Spinal cord (tissue), 10 donors: ENCODE results near the gene CELSR1. TPM values are rescaled to one million over a fixed set of nuclear protein-coding genes. Genes with fewer than 3 reads are reported as not detected.
"Not testable (repeated sequence)": the region's sequence is repeated elsewhere in the genome, so short reads cannot be mapped to it uniquely, and the experiment has no call there.

Experiments
- DNase-seq, 6 donors: peaks; one replicate each; pipeline versions ENCODE4 v3.0.0 to v3.0.0-alpha.2; 2013 to 2015; ENCODE audit warnings: low spot score in 6 of 6, low read depth in 4 of 6
- H3K27ac ChIP-seq: one replicate; pipeline ENCODE4 v1.5.1; 2013; ENCODE audit warnings: low read depth, low read length, control low read depth
- H3K27me3 ChIP-seq: one replicate; pipeline ENCODE4 v1.6.1; 2013; ENCODE audit warnings: low read length; ENCODE audit not compliant: control insufficient read depth, insufficient read depth
- H3K36me3 ChIP-seq: one replicate; pipeline ENCODE4 v1.6.1; 2013; ENCODE audit warnings: low read length; ENCODE audit not compliant: control insufficient read depth, insufficient read depth
- H3K4me1 ChIP-seq: one replicate; pipeline ENCODE4 v1.6.1; 2013; ENCODE audit warnings: low read length; ENCODE audit not compliant: control insufficient read depth, insufficient read depth
- H3K4me3 ChIP-seq: one replicate; pipeline ENCODE4 v1.5.1; 2013; ENCODE audit warnings: low read depth, low read length, control low read depth
- H3K9me3 ChIP-seq: one replicate; pipeline ENCODE4 v1.6.1; 2013; ENCODE audit warnings: low read length; ENCODE audit not compliant: control insufficient read depth, insufficient read depth
- WGBS: methylation state at CpG from one replicate; pipeline ENCODE4 v1.1.5; 2013; ENCODE audit warnings: missing lambda C conversion rate; ENCODE audit not compliant: insufficient coverage; 5-methylcytosine and 5-hydroxymethylcytosine counted together
- polyA plus RNA-seq, 2 donors: library from polyadenylated mRNA; unstranded; fragments of 120-200 nt; gene quantifications; one replicate each; pipeline ENCODE4 v1.2.1, GENCODE V29; 2013; ENCODE audit not compliant: insufficient read length in 2 of 2
- total RNA-seq, 2 donors: library from RNA; depleted of rRNA in 1 of 2; stranded (reverse); fragments of 120-200 nt in 1 of 2; fragments of >200 nt in 1 of 2; gene quantifications; one replicate each; pipeline versions ENCODE4 v1.2.3 to v1.2.4, GENCODE V29; 2013 to 2014
- donor health status: healthy.

CELSR1 gene
- total and polyA plus RNA-seq, 4 donors: 2.9 to 8.2 (median 6.6) TPM

DNA sequence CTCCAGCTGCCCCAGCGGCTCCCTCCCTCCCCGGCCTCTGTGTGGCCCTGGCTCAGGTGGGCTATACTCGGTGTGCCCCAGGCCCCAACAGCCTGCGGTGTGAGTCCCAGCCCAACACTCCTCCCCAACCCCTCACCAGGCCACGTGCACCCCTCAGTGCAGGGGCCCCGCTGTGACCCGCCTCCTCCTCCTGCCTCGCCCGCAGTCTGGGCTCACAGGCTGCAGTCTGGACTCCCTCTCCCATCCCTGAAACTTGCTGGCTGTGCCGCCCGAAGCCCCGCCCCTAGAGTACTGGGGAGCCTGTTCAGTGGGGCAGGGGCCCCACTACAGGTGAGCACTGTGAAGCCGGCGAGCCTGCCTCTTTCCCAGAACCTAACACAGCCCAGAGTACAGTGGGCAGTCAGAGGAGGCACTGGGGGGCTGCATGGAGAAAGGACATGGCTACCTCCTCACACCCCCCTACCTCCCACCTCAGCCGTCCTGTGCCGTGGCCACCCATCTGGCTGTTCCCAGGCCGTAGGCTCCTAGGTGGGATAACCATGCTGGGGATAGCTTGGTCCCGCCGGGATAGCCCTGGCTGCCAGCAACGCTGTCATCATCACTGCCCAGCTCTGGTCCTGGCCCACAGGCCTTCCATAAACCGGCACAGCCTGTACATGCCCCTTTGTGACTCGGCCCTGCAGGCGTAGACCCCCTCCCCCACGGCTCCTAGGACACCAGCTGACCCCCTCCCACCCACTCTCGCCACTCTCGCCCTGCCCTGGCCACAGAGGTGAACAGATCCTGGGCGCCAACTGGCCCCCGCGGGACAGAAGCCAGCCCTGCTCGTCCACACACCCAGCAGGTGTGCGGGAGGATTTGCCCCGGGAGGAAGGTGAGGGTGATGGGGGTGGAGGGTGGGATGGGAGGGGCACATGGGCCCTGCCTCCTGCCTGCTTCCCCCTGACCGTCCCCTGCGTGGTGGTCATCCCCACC is 29.7 kb downstream of the CELSR1 start:
- Histone ChIP-seq H3K27me3 (no peaks in the 10 kb centered on the region), H3K4me3 (no peak overlapping the region), H3K36me3 (peaks cover 5% of the 10 kb centered on the region), H3K27ac (no peak overlapping the region), H3K4me1 (peaks cover 49% of the 10 kb centered on the region), H3K9me3 (no peaks in the 10 kb centered on the region)
- WGBS: 48% methylated on average over 17 of the region's 34 CpGs
- no peak for DNase-seq

DNA sequence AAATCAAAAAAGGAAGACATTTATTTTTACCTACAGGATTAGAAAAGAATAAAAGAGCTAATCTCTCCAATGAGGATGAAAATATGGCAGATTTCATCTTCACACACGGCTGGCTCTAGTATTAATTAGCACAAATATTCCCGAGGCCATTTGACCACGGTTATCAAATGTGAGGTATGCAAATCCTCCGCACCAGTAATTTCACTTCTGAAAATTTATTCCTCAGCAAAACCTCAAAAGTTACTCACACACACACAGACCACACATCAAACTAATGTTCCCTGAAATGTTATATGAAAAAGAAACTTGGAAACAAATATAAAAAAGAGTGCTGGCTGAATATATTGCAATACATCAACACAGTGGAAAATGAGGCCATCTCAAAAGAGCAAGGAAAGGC is 32.8 kb downstream of the CELSR1 start:
- Histone ChIP-seq H3K27ac (no peak overlapping the region), H3K4me3 (no peak overlapping the region), H3K27me3 (no peaks in the 10 kb centered on the region), H3K9me3 (no peaks in the 10 kb centered on the region), H3K4me1 (peaks cover 51% of the 10 kb centered on the region), H3K36me3 (peaks cover 2% of the 10 kb centered on the region)
- peak in 1 of 6 donors; percentile 79 for DNase-seq
- WGBS: 100% methylated on average over 2 of the region's 4 CpGs

GRCh38 chr22:46502440-46503175 is 34.8 kb downstream of the CELSR1 start:
- WGBS: 45% methylated on average over 13 of the region's 17 CpGs
- H3K4me1 ChIP-seq: peaks cover 33% of the 10 kb centered on the region
- H3K27me3 ChIP-seq: no peaks in the 10 kb centered on the region
- no peak for DNase-seq
- H3K27ac ChIP-seq: no peak overlapping the region
- peaks cover 2% of the 10 kb centered on the region for H3K36me3 ChIP-seq
- H3K9me3 ChIP-seq: no peaks in the 10 kb centered on the region
- no peak overlapping the region for H3K4me3 ChIP-seq

DNA sequence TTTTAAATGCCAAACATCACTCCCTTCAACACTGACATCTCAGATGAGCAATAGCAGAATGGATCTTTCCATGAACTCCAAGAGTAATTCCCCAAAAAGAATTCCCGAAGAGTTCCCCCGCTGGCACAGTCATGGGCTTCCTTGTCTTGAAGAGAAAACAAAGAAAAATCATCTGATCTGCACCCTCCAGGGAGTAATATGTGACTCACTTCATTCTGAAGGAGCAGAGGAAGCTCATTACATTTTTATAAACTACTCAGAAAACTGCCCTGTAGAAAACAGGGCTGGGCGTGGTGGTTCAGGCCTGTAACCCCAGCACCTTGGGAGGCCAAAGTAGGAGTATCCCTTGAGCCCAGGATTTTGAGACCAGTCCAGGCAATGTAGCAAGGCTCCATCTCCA is 35.7 kb downstream of the CELSR1 start:
- Histone ChIP-seq H3K9me3 (no peaks in the 10 kb centered on the region), H3K4me1 (peaks cover 27% of the 10 kb centered on the region), H3K4me3 (no peak overlapping the region), H3K36me3 (peaks cover 2% of the 10 kb centered on the region), H3K27me3 (no peaks in the 10 kb centered on the region), H3K27ac (no peak overlapping the region)
- peak in 2 of 6 donors; percentile 36 to 49 for DNase-seq
- WGBS: 67% methylated on average over 1 of the region's 3 CpGs

DNA sequence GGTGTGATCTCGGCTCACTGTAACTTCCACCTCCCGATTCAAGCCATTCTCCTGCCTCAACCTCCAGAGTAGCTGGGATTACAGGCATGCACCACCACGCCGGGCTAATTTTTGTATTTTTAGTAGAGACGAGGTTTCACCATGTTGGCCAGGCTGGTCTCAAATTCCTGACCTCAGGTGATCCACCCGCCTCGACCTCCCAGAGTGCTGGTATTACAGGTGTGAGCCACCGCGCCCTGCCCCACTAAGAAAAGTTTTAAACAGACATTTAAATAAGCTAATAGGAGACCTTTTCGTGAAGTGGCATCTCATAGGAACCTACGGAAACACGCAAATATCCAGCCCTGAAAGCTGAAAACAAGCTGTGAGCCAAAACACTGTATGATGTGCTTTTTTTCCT is 36.2 kb downstream of the CELSR1 start:
- H3K4me1 ChIP-seq: peaks cover 27% of the 10 kb centered on the region
- not testable (repeated sequence) for H3K27ac ChIP-seq, DNase-seq, H3K27me3 ChIP-seq, H3K4me3 ChIP-seq, H3K36me3 ChIP-seq, H3K9me3 ChIP-seq
- 60% methylated on average over 1 of the region's 12 CpGs for WGBS

DNA sequence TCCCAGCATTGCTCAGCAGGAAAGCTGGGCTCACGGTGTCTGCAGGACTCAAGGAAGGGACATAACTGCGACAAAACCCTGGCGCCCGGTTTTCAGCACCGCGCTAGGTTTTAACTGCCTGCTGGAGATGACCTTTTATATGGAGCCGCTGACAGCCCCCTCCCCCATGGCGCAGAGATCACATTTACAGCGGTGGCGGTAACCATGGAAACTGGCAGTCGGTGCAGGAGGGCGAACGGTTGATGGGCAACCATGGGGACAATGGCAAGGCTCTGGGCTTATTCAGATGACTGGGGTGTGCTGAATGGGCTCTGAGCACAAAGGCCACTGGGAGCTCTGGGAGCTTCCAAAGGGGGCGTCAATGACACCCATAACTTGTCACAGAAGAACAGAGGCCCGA is 37.2 kb downstream of the CELSR1 start:
- WGBS: 6% methylated on average over 13 of the region's 15 CpGs
- Histone ChIP-seq H3K27ac (peak overlapping the region; percentile 1), H3K4me3 (no peak overlapping the region), H3K9me3 (no peaks in the 10 kb centered on the region), H3K36me3 (no peaks in the 10 kb centered on the region), H3K27me3 (no peaks in the 10 kb centered on the region), H3K4me1 (peaks cover 27% of the 10 kb centered on the region)
- DNase-seq: peak; percentile 50 to 97 (median 78)

DNA sequence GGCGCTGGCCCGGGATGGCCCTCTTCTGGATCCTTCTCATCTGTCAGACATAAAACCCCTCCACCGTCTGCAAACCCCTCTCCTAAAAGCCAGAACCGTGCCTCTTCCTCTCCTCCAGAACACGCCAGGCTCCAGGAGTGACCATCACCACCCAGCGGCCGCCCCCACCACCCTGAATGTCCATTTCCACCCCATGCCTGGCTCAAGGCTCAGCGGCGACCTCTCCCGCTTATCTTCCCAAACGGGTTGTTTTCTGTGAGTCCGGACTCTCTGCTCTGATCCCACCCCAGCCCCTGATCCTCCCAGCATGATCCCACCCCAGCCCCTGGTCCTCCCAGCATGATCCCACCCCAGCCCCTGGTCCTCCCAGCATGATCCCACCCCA is 37.6 kb downstream of the CELSR1 start:
- Histone ChIP-seq H3K4me1 (peaks cover 27% of the 10 kb centered on the region), H3K27ac (peak overlapping the region; percentile 1), H3K9me3 (no peaks in the 10 kb centered on the region), H3K4me3 (no peak overlapping the region), H3K36me3 (no peaks in the 10 kb centered on the region), H3K27me3 (no peaks in the 10 kb centered on the region)
- DNase-seq: peak in 1 of 6 donors; percentile 33
- 29% methylated on average over 12 of the region's 12 CpGs for WGBS

DNA sequence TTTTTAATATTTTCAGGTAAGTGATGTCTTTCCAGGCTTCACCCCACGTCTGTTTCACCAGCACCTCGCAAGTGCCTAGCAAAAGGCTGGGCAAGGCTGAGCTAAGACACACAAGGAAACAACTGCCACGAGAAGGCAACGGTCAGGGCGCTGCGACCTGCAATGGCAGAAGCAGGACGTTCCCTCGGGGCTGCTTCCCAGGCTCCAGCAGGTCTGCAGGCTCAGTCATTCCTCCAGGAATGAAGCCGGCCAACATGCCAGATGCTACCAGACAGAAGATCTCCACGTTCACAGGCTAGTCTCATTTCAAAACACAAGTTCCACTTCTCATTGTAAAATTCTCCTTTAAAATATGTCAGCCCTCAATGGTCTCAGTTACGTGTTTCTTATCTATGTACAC is 45.5 kb downstream of the CELSR1 start:
- Histone ChIP-seq H3K27me3 (no peaks in the 10 kb centered on the region), H3K4me3 (no peak overlapping the region), H3K4me1 (no peaks in the 10 kb centered on the region), H3K9me3 (no peaks in the 10 kb centered on the region), H3K27ac (no peak overlapping the region), H3K36me3 (no peaks in the 10 kb centered on the region)
- peak in 1 of 6 donors; percentile 61 for DNase-seq
- 74% methylated on average over 11 of the region's 11 CpGs for WGBS

DNA sequence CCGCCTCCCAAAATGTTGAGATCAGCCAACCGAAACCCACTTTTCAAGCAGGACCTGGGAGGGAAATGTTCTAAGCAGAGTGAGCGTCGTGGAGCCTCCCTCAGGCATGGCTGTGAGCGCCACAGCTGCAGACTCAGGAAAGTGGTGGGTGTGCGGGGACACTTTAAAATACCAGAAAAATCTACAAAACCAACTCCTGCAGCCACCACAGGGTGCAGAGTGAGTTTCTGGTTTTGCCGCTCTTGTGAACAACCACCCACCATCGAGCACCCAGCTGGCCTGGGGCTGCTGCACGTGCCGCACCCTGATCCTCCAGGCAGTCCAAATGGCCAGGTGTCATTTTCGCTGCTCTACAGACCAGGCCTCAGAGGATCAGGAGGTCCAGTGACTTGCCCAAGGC is 46.9 kb downstream of the CELSR1 start:
- H3K36me3 ChIP-seq: no peaks in the 10 kb centered on the region
- H3K4me3 ChIP-seq: no peak overlapping the region
- no peaks in the 10 kb centered on the region for H3K9me3 ChIP-seq
- DNase-seq: no peak
- no peaks in the 10 kb centered on the region for H3K27me3 ChIP-seq
- H3K4me1 ChIP-seq: peaks cover 1% of the 10 kb centered on the region
- WGBS: 91% methylated on average over 6 of the region's 11 CpGs
- no peak overlapping the region for H3K27ac ChIP-seq
